GM19328 (cell line): Measurements from ENCODE around the gene HECW1.

Experiments
- ATAC-seq: cut with Tn5 transposase; IDR thresholded peaks from one replicate; pipeline ENCODE4 v1.9.1; 2021; ENCODE audit warnings: mild to moderate bottlenecking, moderate library complexity; ENCODE audit not compliant: unreplicated experiment

The HECW1 gene

DNA sequence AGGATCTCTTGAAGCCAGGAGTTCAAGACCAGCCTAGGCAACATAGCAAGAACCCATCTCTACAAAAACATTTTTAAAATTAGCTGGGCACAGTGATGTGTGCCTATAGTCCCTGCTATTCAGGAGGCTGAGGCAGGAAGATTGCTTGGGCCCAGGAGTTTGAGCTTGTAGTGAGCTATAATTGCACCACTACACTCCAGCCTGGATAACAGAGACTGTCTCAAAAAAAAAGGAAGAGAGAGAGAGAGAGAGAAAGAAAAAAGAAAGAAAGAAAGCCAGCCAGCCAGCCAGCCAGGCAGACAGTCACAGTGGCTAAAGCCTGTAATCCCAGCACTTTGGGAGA lies 375.3 kb downstream of the HECW1 start:
- ATAC-seq: no peak

DNA sequence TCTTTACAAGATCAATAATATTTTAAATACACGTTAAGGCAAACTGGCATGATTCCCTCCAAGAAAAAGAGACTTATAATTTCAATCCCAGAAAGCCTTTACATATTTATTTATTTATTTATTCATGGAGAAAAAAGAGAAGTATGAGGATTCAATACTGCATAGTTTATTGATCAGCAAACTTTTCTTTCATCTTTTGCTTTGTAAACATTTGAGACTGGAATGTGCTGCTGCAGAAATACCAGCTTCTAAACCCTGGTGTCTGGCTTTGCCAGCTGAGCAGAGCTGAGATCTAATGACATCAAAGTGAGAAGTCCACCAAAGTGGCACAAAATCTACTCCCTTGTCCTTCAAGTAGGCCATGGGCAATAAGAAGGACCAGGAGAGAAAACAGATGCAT lies 376.8 kb downstream of the HECW1 start:
- ATAC-seq: no peak

DNA sequence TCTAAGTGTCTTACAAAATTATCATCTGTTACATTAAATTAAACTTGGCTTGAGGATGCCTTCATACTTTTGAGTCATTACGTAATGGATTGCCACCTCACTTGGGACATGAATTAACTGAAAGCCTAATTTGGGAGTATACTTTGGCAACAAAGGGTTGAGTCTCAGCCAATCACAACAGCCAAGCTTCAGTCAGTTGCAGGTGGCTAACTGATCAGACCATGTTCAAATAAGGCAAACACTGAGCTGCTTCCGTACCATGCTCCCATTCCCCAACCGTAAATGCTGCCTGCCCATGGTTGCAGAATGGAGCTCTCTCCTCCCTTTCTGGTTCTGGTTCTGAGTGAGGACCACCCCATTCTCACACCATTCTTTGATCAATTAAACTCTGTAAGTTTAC lies 377.6 kb downstream of the HECW1 start:
- ATAC-seq: no peak

DNA sequence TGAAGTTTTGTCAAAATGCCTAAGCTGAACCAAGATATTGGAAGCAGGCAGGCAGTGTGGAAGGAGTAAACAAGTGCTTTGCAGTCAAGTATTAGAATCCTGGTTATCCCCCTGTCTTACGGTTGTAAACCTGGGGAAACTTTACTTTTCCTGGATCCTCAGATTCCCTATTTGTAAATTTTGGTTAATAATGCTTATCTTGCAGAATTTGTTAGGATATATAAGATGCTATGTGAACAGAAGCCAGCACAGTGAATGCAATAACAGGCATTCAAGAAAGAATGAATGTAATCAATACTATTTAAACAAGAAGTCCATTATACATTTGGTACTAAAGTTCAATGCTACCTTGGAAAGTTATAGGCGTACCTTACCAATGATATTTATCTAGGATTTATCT lies 378.7 kb downstream of the HECW1 start:
- ATAC-seq: no peak

DNA sequence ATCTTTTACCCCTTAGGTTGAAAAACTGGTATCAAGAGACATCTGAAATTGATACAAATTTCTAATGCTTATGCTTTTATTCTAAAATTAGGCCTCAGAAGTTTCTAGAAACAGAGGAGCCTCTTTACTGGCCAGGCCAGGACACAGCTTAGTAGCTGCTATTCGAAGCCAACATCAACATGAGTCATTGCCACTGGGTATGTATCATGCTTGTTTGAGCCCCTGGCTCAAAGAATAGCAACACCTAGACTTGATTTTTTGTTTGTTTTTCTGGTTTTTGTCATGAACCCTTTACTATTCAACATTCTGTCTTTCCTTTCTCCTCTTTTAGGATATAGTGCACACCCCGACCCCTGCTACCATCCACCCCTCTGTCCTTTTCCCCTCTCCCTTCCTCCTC lies 379.5 kb downstream of the HECW1 start:
- ATAC-seq: no peak

DNA sequence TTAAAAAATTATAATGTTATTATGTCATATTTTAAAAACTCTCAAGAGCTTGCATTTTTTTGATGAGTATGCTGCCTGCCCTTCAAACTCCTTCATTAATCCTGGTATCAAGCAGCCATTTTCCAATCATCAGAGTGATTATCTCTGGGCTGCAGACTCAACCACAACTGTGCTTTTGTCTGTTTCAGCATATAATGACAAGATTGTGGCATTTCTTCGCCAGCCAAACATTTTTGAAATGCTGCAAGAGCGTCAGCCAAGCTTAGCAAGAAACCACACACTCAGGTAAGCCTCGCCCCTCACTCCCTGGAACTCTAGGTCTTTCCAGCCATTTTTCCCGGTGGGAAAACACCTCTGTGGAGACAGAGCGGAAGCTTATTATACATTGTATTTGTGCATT lies 380.4 kb downstream of the HECW1 start:
- no peak for ATAC-seq

DNA sequence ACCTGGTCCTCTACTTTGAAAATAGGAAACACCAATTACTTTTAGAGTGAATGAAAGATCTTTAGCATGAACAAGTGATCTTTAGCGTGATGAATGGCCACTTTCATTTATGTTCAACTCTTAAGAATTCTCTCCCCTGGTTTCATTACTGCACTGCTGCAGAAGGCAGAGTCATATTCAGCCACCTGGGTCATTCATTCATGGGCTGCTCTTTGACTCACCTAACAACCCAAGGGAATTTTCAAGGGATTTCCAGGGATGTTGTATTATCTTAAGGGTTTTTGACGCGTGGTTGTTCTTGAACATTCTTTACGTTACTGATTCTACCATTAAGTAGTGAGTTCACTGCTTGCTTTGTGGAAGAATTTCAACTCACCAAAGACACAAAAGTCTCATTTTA lies 383.1 kb downstream of the HECW1 start:
- ATAC-seq: no peak

DNA sequence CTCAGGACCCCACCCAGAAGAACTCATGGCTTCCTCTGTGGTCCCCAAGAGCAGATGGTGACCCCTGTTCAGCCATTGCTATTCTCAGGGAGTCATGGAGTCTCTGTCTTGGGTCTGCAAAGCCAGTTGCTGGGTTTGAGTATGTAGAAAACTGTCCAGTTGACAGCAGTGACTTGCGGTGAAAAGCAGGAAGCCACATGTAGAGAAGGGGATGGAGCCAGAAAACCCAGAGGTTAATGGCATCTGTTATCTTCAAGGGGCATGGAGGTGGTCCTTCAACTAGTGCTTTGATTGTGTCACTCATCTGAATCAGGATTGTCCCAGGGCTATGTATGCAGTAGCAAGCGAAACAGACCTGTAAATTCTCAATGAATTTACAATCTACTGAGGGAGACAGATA lies 384.1 kb downstream of the HECW1 start:
- no peak for ATAC-seq

DNA sequence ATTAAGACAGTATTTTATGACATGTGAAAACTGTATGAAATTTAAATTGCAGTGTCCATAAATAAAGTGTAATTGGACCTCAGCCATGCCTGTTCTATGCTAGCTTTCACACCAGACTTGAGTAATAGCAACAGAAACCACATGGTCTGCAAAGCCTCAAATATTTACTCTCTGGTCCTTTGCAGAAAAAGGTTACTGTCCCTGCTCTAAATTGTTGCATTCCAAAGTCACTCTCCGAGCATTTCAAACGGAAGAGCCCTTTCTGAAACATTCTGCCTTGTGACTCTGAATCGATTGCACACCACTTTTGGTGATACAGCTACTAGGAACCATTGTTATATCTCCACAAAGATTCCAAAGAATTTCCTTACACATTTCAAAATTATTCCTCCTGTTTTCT lies 389.4 kb downstream of the HECW1 start:
- no peak for ATAC-seq

DNA sequence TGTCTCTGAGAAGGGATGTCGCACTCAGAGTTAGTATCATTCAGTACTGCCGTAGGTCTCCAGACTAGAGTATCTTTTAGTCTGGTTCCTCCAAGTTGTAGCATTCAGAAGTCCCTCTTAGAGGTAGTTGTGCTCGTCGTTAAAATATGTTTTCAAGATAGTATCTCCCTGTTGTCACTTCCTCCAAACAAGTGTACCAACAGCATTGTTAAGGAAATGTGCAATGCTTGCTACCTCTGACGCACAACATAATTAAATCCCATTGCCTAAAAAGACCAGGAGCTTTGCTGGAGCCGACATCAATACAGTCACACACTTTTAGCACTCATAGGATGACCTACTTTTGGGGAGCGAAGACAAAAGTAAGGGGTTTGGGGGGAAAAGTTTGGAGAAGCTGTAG lies 390.5 kb downstream of the HECW1 start:
- no peak for ATAC-seq

DNA sequence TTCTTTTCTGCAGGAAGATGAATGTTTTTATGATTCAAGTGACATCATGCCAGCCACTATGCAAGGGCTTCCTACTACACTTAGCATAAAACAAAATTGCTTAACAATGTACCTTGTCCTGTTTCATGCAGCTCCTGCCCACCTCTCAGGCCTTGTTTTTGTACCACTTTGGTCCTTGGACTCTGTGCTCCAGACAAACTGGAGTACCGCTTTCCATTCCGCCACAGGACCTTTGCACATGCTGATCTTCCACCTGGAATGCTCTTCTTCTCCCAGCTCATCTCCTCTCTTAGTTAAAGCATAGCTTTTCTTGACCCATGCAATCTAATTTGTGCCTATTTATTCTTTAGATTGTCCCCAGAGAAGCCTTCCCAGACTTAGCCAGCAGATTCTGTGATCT lies 393.0 kb downstream of the HECW1 start:
- no peak for ATAC-seq

DNA sequence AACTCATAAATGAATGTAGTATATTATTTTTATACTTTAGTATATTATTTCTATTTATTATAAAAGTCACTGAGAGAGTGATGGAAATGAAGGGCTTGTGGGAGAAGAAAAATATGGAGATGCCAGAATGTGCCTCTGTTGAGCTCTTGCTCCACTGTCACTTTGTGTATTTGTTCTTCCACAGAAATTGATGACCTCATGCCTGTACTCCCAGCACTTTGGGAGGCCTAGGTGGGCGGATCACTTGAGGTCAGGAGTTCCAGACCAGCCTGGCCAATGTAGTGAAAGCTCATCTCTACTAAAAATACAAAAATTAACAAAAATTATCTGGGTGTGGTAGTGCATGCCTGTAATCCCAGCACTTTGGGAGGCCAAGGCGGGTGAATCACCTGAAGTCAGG lies 394.0 kb downstream of the HECW1 start:
- ATAC-seq: no peak

DNA sequence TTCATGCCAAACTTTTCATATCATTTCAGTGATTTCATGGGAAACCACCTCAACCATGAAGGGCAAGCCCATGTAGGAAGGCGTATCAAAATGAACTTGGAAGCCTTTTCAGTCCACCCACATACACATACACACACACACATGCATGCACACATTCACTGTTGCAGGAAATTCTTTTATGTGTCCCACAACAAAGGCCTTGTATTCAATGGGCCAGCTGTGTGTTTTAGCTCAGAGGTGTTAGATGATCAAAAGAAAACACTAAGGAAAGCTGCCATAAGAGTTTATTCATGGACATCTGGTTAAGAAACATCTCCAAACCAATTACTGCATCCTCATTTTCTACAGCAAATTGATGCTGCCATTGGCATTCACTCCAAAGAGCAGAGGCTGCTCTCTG lies 396.0 kb downstream of the HECW1 start:
- no peak for ATAC-seq

DNA sequence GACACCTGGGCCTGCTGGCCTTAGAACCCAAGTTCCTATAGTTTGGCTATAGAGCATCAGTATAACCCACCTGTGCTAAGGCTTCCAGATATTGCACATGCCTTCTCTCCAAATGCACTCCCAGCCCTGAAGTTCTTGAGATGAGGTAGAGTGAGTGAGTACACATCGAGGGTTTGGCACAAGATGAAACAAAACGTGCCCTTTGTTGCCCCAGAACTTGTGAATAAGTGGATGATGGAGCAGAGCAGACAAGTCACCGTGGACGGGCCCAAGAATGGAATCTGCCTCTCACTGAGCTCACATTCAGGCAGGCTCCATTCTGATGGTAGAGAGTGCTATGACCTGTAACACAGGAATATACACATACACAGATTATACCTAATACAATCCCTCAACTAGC lies 397.5 kb downstream of the HECW1 start:
- no peak for ATAC-seq

DNA sequence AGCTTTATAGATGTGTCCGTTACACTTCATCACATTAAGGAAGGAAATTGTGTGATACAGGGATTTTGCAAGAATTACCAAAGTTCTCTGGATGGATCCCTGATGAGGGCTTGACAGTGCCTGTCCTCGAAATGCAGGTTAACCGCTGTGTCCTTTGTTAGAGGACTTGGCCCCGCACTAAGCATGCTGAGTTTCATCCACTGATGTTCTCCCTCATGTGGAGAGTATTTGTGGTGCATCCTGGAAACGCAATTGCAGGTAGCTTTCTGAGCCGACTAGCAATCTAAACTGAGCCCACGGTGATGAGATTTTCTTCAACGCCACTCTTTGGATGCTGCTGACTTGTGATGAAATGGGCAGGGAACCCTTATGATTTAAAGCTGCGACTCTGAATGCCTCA lies 398.6 kb downstream of the HECW1 start:
- no peak for ATAC-seq

DNA sequence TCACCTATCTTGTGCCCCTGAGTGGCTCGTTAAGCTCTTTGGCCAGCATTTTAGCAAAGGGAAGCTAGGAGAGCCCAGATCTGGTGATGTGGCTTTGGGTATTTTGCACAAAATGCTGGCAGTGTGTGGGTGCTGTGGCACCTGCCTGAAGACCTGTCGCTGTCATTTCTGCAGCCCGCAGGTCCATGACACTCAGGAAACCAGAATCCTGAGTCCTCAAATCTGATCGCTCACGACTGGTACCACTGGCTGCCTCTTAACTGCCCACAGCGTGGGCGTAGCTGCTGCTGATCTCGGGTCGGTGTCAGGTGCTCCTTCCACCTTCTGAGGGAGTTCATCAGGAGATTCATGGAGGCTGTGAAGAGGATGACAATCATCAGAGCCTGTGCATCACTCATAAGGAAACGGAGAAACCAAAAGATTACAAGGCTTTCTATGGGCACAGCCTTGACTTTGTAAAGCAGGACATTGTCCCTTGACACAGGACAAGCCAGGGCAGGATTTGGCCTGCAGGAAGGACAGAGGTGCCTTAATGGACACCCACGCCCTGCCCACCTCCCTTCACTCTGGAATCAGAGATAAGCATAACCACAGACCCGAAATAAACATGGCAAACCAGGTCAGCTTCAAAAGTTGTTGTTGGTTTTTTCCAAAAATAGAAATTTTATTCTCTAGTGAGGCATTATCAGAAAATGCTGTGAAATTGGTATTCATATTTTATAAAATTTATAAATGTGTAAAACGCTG lies 399.5 kb downstream of the HECW1 start:
- ATAC-seq: no peak

DNA sequence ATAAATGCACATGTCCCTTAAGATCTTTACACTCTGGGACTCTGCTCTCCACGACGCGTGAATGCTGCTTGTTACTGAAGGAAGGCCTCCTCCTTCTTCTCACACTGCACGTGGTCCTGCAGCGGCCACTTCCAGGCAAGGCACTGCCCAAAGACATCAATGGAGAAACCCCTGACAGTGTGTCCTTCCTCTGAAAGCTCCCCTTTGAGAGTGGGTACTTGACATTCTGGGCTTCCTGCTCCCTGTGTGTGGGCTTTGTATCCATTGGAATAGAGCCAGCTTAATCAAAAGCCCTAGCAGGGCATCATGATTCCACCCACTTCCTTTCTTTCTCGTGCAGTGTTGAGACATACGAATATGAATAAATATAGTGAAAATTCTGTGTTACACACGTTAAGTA lies 400.8 kb downstream of the HECW1 start:
- no peak for ATAC-seq

DNA sequence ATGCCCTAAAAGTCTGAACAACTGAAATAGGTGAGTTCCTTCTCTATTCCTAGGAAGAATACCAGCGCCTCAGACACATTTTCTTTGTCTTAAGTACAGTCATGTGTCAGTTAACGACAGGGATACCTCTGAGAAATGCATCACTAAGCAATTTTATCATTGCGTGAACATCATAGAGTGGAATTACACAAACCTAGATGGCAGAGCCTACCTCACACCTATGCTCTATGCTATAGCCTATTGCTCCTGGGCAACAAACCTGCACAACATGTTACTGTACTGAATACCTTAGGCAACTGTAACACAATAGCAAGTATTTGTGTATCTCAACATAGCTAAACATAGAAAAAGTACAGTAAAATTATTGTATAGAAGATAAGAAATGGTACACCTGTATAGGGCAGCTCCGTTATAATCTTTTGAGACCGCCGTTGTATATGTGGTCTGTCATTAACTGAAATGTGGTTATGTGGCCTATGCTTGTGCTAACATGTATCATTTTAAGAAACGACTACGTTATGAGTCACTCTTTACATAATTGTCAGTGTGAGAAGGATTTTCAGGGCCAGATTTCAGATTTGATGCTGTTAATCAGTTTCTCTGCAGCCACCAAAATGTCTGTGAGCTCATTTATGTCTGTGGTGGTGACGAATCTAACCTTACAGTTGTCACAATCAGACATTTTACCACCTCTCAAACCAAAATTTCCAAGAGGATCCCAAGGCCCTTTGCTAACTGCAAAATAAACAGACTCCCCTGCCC lies 404.3 kb downstream of the HECW1 start:
- ATAC-seq: peak; percentile 62

DNA sequence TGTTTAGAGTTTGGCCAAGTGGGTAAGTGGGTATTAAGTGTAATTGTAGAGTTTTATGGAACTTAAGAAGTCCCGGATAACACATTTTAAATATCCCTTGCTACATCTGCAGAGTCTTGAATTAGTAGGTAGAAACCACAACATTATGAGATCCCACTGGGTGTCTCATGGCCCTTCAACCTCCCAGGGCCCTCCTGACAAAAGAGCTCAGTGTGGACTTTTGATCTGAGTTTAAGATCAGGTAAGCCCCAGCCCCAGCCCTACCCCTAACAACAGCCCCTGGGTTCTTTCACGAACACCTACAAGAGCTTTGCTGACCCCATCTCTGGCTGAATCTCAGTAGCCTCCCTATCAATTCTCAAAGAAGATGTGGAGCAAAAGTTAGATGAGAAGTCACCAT lies 405.0 kb downstream of the HECW1 start:
- no peak for ATAC-seq

DNA sequence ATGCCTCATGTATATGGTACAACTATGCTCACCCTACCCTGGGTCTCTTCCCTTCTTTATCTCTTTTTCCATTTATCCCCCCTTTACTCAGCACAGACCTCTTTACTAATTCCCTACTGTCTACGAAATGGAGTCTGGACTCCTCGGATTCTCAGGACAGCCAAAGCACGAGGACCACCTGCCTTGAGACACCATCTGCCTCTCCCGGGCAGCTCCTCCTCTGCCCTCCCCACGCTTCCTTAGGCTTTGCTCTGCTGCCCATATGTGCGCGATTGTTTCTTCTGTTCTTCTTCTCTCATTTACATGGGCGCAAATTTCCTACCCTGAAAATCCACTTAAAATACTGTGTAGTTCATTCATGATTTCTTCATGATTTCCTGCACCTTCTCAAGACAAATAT lies 407.8 kb downstream of the HECW1 start:
- no peak for ATAC-seq

DNA sequence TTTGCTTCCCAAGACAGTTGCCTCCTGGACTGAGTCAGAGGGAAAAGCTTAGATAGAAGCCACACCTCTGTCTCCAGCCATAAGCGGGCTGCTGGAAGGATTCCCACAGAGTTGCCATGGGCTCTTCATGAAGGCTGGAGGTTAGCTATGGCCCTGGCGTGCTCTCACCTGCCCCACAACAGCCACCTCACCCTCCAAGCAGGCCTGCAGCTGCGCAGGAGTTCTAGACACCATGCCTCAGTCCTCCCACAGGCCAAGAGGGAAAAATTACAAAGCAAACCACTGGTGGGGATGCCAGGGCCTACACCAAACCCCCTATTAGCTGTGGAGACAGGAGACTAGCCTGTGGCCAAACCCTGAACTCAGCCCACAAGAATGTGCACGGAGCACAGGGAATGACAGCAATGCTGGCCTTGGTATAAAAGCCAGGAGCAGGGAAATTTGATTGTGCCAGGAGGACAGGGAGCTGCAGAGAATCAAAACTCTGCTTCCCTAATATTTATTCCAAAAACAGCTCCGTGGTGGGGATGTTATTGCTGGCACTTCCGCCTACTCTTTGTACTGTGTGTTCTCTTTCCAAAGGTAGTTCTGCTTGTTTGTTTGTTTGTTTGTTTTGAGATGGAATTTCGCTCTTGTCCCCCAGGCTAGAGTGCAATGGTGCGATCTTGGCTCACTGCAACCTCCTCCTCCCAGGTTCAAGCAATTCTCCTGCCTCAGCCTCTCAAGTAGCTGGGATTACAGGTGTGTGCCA lies 410.1 kb downstream of the HECW1 start:
- no peak for ATAC-seq
